Skeletal muscle tissue (tissue), 4 donors: Measurements from ENCODE around the gene FKRP. TPM values are rescaled to one million over a fixed set of nuclear protein-coding genes. Genes with fewer than 3 reads are reported as not detected.

Experiments
- H3K27ac ChIP-seq: one replicate; pipeline ENCODE4 v1.7.0; 2013; ENCODE audit warnings: mild to moderate bottlenecking, low read depth, low read length, inconsistent platforms
- H3K27me3 ChIP-seq, 3 donors: one replicate each; pipeline ENCODE4 v1.7.0; 2013; ENCODE audit warnings: low read length in 3 of 3; ENCODE audit not compliant: control insufficient read depth in 3 of 3, insufficient read depth in 3 of 3
- H3K36me3 ChIP-seq, 3 donors: one replicate each; pipeline ENCODE4 v1.7.0; 2013; ENCODE audit warnings: low read length in 3 of 3; ENCODE audit not compliant: control insufficient read depth in 3 of 3, insufficient read depth in 3 of 3
- H3K4me1 ChIP-seq, 3 donors: one replicate each; pipeline ENCODE4 v1.7.0; 2013; ENCODE audit warnings: low read length in 3 of 3, mild to moderate bottlenecking in 3 of 3; ENCODE audit not compliant: control insufficient read depth in 3 of 3, insufficient read depth in 3 of 3
- H3K4me3 ChIP-seq, 3 donors: one replicate each; pipeline ENCODE4 v1.7.0; 2013; ENCODE audit warnings: low read length in 3 of 3
- H3K9ac ChIP-seq, 3 donors: one replicate each; pipeline ENCODE4 v1.7.0; 2013; ENCODE audit warnings: low read length in 3 of 3, mild to moderate bottlenecking in 3 of 3, moderate library complexity in 2 of 3, low read depth in 1 of 3
- H3K9me3 ChIP-seq, 3 donors: one replicate each; pipeline ENCODE4 v1.7.0; 2013; ENCODE audit warnings: low read length in 3 of 3; ENCODE audit not compliant: control insufficient read depth in 3 of 3
- total RNA-seq: library from RNA; depleted of rRNA; stranded (reverse); fragments of >200 nt; gene quantifications from one replicate; pipeline ENCODE4 v1.2.3, GENCODE V29; 2014
- donor health status: Osteomylitis.

FKRP gene
- total RNA-seq, 1 donor from 2014 or later: 5.7 TPM

GRCh38 chr19:46739290-46739771 is 6.5 kb upstream of the FKRP start:
- Histone ChIP-seq H3K27ac (peak overlapping the region; percentile 84), H3K27me3 (no peaks in the 10 kb centered on the region), H3K36me3 (peaks cover 25 to 30% (median 25%) of the 10 kb centered on the region in 3 donors), H3K4me3 (peak overlapping the region in 2 of 3 donors; percentile 4 to 30), H3K9me3 (no peaks in the 10 kb centered on the region), H3K9ac (peak overlapping the region; percentile 50 to 65 (median 51)), H3K4me1 (peaks cover 59 to 68% (median 60%) of the 10 kb centered on the region in 3 donors)

- Histone ChIP-seq H3K36me3 (peaks cover 24 to 29% (median 25%) of the 10 kb centered on the region in 3 donors), H3K4me3 (no peak overlapping the region), H3K27me3 (no peaks in the 10 kb centered on the region), H3K9ac (peak overlapping the region in 1 of 3 donors; percentile 57), H3K4me1 (peaks cover 69 to 79% (median 71%) of the 10 kb centered on the region in 3 donors), H3K9me3 (no peaks in the 10 kb centered on the region), H3K27ac (no peak overlapping the region)
Measured at GRCh38 chr19:46741447-46741846, 4.4 kb upstream of the FKRP start.

GRCh38 chr19:46742926-46743480 is 2.9 kb upstream of the FKRP start:
- no peak overlapping the region for H3K4me3 ChIP-seq
- H3K36me3 ChIP-seq: peaks cover 10 to 14% (median 13%) of the 10 kb centered on the region in 3 donors
- no peak overlapping the region for H3K9ac ChIP-seq
- H3K27me3 ChIP-seq: no peaks in the 10 kb centered on the region
- no peaks in the 10 kb centered on the region for H3K9me3 ChIP-seq
- peaks cover 64 to 71% (median 64%) of the 10 kb centered on the region in 3 donors for H3K4me1 ChIP-seq
- H3K27ac ChIP-seq: no peak overlapping the region

- Histone ChIP-seq H3K27me3 (no peaks in the 10 kb centered on the region), H3K27ac (no peak overlapping the region), H3K36me3 (peaks cover 5 to 13% (median 9%) of the 10 kb centered on the region in 3 donors), H3K4me1 (peaks cover 52 to 60% (median 52%) of the 10 kb centered on the region in 3 donors), H3K4me3 (no peak overlapping the region), H3K9me3 (no peaks in the 10 kb centered on the region), H3K9ac (peak overlapping the region in 1 of 3 donors; percentile 92)
Measured at GRCh38 chr19:46744005-46744691, 1.7 kb upstream of the FKRP start.

GRCh38 chr19:46745030-46745429 is 827 bp upstream of the FKRP start:
- Histone ChIP-seq H3K9ac (peak overlapping the region; percentile 92 to 95 (median 95)), H3K9me3 (no peaks in the 10 kb centered on the region), H3K4me3 (peak overlapping the region; percentile 67 to 92 (median 88)), H3K27ac (peak overlapping the region; percentile 73), H3K27me3 (no peaks in the 10 kb centered on the region), H3K36me3 (peaks cover 6 to 16% (median 9%) of the 10 kb centered on the region in 3 donors), H3K4me1 (peaks cover 46 to 54% (median 47%) of the 10 kb centered on the region in 3 donors)

GRCh38 chr19:46746281-46747057 is 612 bp downstream of the FKRP start, which contains the start of gene STRN4:
Gene STRN4, minus strand, starts transcription at chr19:46746450. Its CDS starts 20 bp downstream, at chr19:46746430.
- H3K4me3 ChIP-seq: peak within 1 kb of the TSS; percentile 78 to 92 (median 88)

GRCh38 chr19:46748325-46749109 is 2.7 kb downstream of the FKRP start:
- H3K36me3 ChIP-seq: peaks cover 8 to 27% (median 16%) of the 10 kb centered on the region in 3 donors
- no peaks in the 10 kb centered on the region for H3K9me3 ChIP-seq
- H3K4me3 ChIP-seq: no peak overlapping the region
- no peaks in the 10 kb centered on the region for H3K27me3 ChIP-seq
- H3K27ac ChIP-seq: no peak overlapping the region
- H3K4me1 ChIP-seq: peaks cover 21 to 33% (median 24%) of the 10 kb centered on the region in 3 donors
- H3K9ac ChIP-seq: no peak overlapping the region

More at GRCh38 chr19:46746281-46747057, 612 bp downstream of the FKRP start, which contains the start of gene STRN4:
- Histone ChIP-seq H3K36me3 (peaks cover 2 to 19% (median 14%) of the 10 kb centered on the region in 3 donors), H3K27me3 (no peaks in the 10 kb centered on the region), H3K4me1 (peaks cover 31 to 46% (median 35%) of the 10 kb centered on the region in 3 donors), H3K9me3 (no peaks in the 10 kb centered on the region), H3K27ac (peak within 1 kb of the TSS; percentile 73), H3K9ac (peak within 1 kb of the TSS; percentile 92 to 95 (median 95))

- H3K36me3 ChIP-seq: peaks cover 18 to 32% (median 29%) of the 10 kb centered on the region in 3 donors
- H3K27ac ChIP-seq: no peak overlapping the region
- H3K27me3 ChIP-seq: no peaks in the 10 kb centered on the region
- H3K9me3 ChIP-seq: no peaks in the 10 kb centered on the region
- peaks cover 0 to 13% (median 2%) of the 10 kb centered on the region in 3 donors for H3K4me1 ChIP-seq
- H3K9ac ChIP-seq: no peak overlapping the region
- H3K4me3 ChIP-seq: no peak overlapping the region
Measured at GRCh38 chr19:46753420-46754155, 7.7 kb downstream of the FKRP start.
